SW 1271 (cell line): ENCODE measurements around the gene RAB11FIP5.
A peak's percentile ranks its signal among the peaks of the same experiment; 100 is the strongest.
"Not testable (repeated sequence)": the region's sequence is repeated elsewhere in the genome, so short reads cannot be mapped to it uniquely, and the experiment has no call there.

Experiments
- DNase-seq, 2 experiments: peaks; one replicate each; lab custom pipeline; 2025; lab: John Stamatoyannopoulos, UW

Gene RAB11FIP5

GRCh38 chr2:73110168-73111072 lies 2.3 kb downstream of the RAB11FIP5 start:
- no peak for DNase-seq

GRCh38 chr2:73109431-73110167 lies 3.1 kb downstream of the RAB11FIP5 start:
- no peak for DNase-seq

GRCh38 chr2:73107211-73107926 lies 5.4 kb downstream of the RAB11FIP5 start:
- DNase-seq, result no peak

- no peak for DNase-seq
Measured at GRCh38 chr2:73106791-73107190, 6.0 kb downstream of the RAB11FIP5 start.

GRCh38 chr2:73105511-73105971 lies 7.2 kb downstream of the RAB11FIP5 start:
- DNase-seq, result no peak

GRCh38 chr2:73104933-73105332 lies 7.8 kb downstream of the RAB11FIP5 start:
- DNase-seq, result no peak

- no peak for DNase-seq
Measured at GRCh38 chr2:73103018-73103542, 9.7 kb downstream of the RAB11FIP5 start.

GRCh38 chr2:73101626-73102256 lies 11.0 kb downstream of the RAB11FIP5 start:
- DNase-seq, result no peak

GRCh38 chr2:73100956-73101355 lies 11.8 kb downstream of the RAB11FIP5 start:
- no peak for DNase-seq

- DNase-seq, result no peak
Measured at GRCh38 chr2:73099486-73099885, 13.3 kb downstream of the RAB11FIP5 start.

- DNase-seq, result no peak
Measured at GRCh38 chr2:73095910-73096309, 16.8 kb downstream of the RAB11FIP5 start.

GRCh38 chr2:73093601-73094218 lies 19.0 kb downstream of the RAB11FIP5 start:
- not testable (repeated sequence) for DNase-seq

- no peak for DNase-seq
Measured at GRCh38 chr2:73092146-73092783, 20.5 kb downstream of the RAB11FIP5 start.

GRCh38 chr2:73091696-73092095 lies 21.1 kb downstream of the RAB11FIP5 start:
- DNase-seq, result no peak

GRCh38 chr2:73091164-73091563 lies 21.6 kb downstream of the RAB11FIP5 start:
- no peak for DNase-seq

GRCh38 chr2:73089270-73090030 lies 23.3 kb downstream of the RAB11FIP5 start:
- peak; percentile 43 to 73 for DNase-seq

GRCh38 chr2:73088703-73089102 lies 24.0 kb downstream of the RAB11FIP5 start:
- no peak for DNase-seq

GRCh38 chr2:73088211-73088610 lies 24.5 kb downstream of the RAB11FIP5 start:
- no peak for DNase-seq

GRCh38 chr2:73087311-73087710 lies 25.4 kb downstream of the RAB11FIP5 start:
- no peak for DNase-seq

GRCh38 chr2:73085691-73086090 lies 27.1 kb downstream of the RAB11FIP5 start:
- DNase-seq, result peak; percentile 34 to 42
